Amygdala (tissue), 56 donors: ENCODE measurements around the gene LZTS3.
"Not testable (repeated sequence)": the region's sequence is repeated elsewhere in the genome, so short reads cannot be mapped to it uniquely, and the experiment has no call there.

Experiments
- DNase-seq, 56 donors: peaks; one replicate each; lab custom pipeline; 2025; lab: John Stamatoyannopoulos, UW

The LZTS3 gene

DNA sequence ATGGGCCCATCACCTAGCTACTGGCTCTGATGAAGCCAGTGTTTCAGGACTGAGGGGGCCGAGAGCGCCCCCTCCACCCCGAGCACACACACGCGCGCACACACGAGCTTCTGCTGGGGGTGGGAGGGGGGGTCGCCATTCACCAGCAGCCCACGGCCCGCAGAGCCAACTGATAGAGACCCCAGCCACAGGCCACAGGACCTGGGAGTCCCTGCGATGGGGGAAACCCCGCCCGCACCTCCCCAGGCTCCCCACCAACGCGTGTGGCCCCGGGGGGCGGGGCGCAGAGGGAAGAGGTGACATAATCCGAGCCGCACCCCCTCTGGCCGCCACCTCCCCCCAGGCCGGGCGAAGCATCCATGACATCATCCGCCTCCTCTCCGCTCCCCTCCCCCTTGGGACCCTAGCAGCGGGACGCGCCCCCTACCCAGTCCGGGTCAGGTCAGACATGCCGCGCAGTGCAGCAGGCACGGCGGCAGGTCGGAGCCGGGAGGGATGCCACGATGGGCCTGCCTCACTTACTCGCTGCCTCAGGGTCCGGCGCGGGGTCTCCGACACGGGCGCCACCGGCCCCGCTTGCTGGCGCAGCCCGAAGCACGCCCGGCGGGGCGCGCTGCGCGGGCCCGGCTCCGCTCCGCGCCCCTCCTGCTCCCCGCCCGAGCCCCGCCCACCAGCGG lies at the start of gene LZTS3:
LZTS3 (minus strand) TSS at position 617 of the 677 bp plus-strand sequence. CDS start 6,386 bp downstream, outside the sequence.
- DNase-seq = peak in 44 of 56 donors; percentile 31 to 90 (median 70)

DNA sequence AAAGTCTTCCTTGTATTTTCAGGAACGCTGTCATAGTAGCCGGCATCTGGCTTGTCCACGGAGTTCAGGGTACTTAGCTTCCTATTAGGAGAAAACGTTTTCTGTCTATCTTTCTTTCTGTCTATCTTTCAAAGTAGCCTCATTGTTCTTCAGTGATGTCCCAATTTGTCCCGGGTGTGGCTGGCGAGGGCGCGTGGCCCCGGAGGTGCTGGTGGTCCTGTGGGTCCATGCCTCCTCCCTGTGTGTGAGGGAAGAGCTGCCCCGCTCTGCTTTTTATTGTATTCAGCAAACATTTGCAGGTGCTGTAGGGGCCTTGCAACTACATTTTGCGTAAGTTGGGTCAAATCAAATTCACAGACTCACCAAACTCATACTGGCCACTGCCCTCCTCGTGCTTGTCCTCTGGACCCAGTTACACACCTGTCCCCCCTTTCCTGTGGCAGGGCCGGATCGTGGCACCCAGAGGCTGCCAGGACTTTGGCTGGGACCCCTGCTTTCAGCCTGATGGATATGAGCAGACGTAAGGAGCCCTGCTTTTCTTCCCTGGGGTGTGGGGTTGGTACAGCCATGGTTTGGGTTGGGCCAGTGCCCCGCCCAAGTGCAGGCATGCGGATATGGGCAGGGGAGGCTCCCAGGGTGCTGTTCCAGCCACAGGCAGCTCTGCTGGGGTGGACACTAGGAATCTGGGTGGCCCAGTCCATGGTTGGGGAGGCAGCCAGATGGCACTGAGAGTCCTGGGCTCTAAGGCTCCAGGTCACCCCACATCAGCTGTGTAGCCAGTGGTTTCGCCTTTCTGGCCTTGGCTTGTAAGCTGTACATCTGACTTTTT lies 48.3 kb upstream of the LZTS3 start:
- no peak for DNase-seq

DNA sequence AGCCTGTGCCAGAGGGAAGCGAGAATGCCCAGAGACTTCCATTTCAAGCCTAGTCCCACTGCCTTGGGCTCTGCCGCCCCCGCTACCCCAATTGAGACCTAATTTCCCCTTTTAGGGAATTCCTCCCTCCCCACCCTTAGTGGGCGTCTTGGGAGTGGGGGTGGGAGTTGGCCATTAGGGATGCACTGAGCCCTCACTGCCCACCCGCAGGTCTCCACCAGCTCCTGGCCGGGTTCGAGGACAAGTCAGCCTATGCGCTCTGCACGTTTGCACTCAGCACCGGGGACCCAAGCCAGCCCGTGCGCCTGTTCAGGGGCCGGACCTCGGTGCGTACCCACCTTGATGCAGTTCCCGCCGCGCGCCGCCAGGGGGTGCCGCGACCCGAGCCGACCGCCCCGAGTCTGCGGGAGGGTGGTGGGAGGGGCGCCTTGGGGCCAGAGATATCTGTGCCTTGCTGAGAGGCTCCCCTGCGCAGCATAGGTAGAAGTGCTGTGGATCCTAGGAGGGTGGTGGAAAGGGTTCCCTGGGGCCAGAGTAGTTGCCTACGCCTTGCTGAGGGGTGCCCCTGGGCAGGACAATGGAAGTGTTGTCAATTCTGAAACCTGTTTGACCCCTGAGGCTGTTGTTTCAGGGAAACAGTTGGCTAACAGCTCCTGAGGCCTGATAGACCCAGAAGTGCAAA lies 45.1 kb upstream of the LZTS3 start:
- DNase-seq = peak in 17 of 56 donors; percentile 5 to 59 (median 17)

DNA sequence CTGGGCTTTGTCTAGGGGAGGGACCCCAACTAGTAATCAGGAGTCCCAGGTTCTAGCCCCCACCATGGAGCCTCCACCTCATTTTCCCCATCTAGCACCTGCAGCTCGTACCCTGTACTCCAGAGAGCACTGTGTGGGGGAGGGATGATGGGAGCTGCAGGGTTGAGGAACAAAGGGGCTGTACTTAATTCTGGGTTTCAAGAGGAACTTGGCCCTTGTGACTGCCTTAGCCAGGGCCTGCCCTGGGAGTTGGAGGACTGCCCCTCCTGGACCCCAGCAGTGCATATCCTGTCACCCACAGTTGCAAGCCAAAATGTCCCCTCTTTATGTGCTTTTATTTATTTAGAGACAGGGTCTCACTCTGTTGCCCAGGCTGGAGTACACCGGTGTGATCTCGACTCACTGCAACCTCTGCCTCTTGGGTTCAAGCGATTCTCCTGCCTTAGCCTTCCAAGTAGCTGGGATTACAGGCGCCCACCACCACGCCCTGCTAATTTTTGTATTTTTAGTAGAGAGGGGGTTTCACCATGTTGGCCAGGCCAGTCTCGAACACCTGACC lies 42.1 kb upstream of the LZTS3 start:
- not testable (repeated sequence) for DNase-seq

DNA sequence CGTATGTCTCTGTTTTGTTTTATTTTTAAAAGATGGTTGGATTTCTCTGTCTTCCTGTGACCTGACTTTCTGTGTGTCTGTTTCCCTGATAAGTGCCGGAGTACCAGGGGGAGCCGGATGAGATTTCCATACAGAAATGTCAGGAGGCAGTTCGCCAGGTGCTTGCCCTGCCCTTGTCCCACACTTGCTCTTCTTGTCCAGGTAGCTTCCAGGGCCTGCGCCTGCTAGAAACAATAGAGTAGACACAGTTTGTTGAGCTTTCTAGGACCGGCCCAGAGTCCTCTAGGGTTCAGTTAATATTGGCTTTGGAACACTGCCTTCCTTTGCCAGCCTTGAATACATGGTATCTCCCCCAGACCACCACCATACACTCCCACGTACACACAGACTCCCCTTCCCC lies 39.9 kb upstream of the LZTS3 start:
- no peak for DNase-seq

DNA sequence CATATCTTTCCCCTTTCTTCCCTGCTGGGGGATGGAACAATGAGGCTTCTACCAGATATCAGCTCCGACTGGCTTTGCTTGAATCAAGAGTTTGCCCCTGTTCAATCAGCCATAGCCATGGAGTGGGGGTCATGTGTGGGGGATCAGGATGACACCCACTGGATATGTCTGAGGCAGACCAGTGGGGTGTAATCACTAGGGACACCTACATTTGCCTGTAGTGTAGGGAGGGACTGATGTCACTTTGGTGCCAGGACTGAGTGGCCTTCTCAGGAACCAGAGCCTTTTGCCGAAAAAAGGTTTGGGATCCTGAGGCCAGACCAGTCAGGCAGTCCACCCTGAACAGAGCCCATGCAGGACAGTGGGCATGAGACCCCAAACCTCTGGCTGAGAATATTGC lies 37.0 kb upstream of the LZTS3 start:
- DNase-seq = no peak

DNA sequence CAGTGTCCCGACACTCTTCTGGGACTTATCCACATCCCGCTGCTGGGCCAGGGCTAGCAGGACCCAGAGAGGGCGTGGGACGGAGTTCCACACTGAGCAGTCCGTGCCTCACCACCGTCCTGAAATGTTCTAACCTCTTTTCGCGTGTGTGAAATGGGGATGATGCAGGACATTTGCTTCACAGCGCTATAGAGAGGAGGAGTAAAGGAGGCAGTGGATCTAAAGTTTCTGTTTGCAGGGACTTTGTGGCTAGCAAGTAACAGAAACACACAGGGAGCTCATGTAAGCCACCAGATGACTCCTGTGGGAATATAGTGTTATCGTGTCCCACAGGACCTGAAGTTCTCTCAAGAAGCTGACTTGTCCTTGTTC lies 36.6 kb upstream of the LZTS3 start:
- DNase-seq = no peak

DNA sequence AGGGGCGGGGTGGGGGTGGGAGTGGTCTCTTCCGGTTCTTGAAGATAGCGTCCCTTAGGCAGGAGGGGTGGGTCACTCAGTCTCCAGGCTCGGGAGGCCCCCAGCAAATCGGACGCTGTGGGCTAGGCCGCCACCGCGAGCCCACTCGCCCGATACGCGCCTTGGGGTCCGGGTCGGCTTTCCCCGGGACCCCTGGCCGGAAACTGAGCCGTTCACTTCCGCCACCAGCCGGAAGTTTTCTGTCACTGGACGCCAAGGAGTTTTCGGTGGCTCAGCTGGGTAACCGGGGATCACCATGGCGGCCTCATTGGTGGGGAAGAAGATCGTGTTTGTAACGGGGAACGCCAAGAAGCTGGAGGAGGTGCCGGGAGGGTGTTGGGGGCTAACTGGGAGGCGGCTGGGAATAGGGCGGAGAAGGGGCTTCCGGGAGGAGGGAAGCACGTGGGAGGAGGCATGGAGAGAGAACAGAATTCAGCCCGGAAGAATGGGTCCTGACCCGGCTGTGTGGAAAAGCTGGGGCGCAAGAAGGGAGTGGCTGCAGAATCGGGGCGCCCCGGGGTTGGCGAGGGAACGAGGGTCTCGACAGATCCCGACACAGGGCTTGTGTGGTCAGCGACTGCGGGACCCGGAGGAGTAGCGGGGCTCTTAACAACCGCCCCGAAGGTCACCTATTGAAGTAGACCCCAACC lies 36.1 kb upstream of the LZTS3 start, which contains the start of gene ITPA:
ITPA (plus strand) TSS at position 242 of the 689 bp plus-strand sequence; CDS start at position 296, 54 bp downstream.
- peak in 41 of 56 donors; percentile 20 to 72 (median 42) for DNase-seq

DNA sequence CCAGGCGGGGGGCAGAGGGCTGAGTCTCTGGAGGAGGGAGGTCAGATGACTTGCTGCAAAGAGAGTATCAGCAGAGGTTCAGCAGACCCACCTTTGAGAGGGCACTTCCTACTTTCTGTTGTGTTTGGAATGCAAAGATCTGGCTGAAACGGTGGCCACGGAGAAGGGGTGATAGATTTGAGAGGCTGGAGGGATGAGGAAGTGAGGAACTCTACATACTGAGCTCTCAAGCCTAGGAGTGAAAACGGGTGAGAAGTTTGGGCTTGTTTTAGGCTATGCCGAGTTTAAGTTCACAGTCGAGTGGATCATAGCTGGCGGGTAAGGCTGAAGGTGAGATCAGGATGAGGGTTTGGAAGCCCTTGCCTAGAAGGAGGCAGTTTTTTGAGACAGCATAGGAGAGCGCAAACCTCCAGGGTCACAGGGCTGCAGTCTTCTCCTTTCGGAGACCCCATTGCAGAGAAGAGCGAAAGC lies 35.5 kb upstream of the LZTS3 start:
- DNase-seq = no peak

DNA sequence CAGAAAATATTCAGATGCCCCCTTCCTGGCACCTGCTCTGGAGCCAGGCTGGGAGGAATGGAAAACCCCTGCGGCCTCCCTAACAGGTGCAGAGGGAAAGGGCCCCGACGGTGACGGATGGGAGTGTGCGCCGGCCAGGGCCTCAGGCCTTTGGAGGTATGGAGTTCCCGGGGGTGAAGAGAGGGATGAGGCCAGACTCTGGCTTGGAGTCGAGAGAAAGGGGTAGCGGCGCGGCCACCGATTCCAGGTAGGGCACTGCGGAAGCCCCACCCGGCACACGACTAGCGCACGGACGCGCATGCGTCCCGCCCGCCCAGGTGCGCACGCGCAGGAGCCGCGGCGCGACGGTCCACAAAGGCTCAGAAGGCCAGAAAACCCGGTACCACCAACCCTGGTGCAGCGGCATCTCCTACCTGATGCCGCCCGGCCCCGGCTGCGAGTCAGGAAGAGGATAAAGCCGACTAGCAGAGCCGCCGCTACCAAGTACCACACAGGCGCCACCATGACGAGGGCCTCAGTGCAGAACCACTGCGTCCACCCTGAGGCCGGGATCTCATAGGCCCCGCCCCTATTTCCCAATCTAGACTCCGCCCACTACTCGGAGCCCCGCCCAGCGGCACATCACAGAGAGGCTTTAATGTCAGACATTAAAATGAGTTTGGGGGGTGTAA lies 30.9 kb upstream of the LZTS3 start, which contains the start of gene DDRGK1:
DDRGK1 (minus strand) TSS at position 559 of the 671 bp plus-strand sequence; CDS start at position 504, 55 bp downstream.
- peak; percentile 26 to 95 (median 83) for DNase-seq

DNA sequence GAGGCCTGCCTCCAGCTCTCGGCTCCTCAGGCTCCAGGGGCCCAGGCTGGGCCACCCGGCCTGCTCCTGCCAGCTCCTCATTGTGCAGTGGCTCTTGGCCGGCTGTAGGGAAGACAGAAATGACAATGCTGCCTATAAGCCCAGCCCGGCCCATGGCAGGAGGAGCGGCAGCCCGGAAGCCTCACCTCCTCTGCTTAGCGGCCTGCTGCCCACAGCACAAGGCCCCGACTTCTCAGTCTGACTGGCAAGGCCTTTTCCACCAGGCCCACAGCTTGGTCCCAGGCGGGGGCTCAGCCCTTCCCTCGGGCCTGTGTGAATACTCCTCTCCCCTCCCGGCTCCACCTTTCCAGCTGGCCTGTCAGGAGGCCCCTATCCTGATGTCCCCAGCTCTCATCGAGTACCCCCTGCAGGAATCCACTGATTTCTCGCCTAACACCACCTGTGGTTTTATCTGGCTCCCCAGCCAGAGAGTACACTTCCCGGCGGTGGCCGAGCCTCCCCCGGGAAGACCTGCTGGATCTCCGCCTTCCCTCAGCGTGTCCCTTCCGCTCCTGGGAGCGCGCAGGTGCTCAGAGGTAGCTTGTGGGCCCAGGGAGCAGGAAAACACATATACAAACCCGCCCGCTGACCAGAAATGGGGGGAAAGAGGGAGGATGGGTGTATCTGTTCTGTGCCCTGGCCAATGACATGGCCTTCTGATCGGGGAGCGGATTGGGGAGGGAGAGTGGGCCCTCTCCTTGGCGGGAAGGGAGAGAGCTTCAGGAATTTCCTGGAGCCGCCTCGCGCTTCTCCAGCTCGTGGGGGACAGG lies 30.2 kb upstream of the LZTS3 start:
- DNase-seq = peak in 6 of 56 donors; percentile 14 to 47 (median 32)

DNA sequence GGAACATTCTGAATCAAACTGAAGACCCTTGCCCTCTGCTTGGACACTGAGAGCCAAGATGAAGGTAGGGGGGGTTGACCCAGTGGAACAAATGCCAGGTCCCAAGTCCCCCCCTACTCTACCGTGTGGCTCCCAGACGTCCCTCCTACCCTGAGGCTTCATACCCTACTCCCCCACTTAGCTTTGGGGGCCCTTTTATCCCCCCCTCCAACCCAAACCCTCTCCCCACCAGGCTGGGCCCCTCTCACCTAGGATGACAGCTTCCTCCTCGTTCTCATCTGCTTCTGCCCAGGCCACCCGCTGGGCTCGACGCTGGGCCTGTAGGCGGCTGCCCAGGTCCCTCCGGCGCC lies 29.6 kb upstream of the LZTS3 start:
- no peak for DNase-seq

DNA sequence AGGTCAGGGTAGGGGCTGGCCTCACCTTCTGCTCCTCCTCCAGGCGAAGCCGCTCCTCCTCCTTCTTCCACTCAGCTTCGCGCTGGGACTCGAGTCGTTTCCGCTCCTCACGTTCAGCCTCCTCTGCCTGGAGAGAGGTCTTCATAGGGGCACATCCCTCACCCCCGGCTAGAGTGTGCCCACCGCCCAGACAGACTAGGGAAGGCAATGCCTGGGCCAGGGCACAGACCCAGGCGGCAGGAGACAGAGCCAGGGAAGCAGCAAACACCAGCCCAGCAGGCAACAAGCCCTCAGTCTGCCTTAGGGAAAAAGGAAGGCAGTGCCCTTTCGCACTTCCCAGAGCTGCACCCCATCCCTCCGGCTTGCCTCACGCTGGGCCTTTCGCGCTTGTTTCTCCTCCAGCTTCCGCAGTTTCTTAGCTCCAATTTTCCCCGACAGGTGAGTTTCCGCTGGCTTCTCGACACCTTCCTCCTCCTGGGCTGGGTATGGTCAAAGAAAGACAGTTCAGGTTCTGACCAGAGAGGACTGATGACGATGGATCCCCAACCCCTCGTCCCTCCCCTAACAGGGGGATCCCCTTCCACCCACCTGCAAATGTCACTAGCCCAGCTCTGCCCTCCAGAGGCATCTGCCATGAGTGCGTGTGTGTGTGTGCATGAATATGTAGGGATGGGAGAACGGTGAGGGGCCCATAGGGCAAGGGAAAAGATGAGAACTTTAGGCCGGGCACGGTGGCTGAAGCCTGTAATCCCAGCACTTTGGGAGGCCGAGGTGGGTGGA lies 26.8 kb upstream of the LZTS3 start:
- no peak for DNase-seq

DNA sequence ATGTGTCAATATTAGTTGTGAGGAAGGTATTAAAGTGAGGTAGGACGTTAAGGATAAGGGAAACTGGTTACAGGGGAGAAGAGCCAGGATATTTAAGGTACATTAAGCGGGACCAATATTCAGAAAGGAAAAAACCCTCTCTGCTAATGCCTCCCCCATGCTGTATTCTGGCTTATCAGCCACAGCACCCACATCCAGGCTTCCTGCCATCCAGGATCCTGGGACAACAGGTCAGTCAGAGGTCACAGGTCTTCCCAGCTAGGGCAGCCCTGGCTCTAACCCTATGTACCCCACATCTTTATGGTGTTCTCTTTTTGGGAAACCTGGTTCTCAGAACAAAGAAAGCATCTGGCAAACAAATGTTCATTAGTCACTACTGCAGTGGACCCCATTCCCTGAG lies 25.9 kb upstream of the LZTS3 start:
- DNase-seq = no peak

DNA sequence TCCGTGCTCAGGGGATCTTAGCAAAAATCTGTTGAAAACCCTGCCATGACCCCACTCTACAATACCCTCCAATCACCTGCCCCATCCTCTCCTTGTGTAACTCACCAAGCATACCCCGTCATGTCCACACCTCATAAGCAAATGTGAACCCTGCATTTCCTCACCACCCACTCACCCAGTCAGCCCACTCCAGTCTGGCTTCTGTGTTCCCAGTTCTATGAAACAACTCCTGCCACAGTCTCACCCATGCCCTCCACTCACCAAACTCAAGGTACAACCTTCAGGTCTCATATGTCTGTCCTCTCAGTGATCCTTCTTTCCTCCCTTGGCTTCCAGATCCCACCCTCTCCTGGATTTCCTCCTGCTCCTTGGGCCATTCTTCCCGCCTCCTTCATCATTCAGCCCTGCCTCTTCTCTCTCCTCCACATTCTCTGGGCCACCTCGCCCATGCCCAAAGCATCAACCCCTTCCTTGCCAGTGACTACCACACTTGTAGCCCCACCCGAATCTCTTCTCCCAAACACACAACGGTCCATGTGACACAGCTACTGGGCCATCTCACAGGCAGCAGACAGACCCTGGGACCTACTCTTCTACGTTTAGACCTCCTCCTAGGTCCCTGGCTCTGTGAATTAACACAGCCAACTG lies 22.4 kb upstream of the LZTS3 start:
- no peak for DNase-seq

DNA sequence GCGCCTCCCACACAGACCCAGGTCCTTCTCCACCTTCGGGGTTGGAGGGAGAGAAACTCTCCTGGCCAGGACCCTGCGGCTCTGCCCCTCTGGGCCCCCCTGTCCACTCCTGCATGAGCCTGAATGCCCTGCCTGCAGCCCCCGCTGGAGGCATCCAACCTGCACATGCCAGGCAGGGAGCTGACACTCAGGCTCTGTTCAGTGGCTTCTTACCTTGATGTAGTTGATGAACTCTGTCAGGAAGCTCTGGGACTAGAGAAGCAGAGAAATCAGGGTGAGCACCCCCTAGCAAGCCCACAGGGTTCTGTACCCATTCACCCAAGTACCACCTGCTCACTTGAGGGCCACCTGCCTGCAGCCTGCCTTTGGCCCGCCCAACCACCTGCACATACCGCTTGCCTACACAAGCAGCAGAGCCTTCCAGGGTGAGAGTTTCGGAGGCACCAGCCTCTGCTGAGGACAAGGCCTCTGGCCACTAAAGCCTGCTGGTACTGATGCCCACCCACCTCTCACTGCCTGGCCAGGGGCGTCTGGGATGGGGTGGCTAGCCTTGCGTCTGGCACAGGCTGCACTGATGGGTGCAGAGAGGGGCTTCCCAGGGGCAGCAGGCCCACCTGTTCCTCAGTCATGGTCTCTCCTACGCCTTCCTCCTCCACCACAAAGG lies 21.4 kb upstream of the LZTS3 start:
- no peak for DNase-seq
